ENCODE data around the gene SEMA3F.

GRCh38 chr3:50230794-50231125 lies 75.6 kb downstream of the SEMA3F start:
- TF ChIP-seq REST (IDR thresholded peaks at IDR 0.05; ENCODE audit: insufficient replicate concordance, low read depth), result no peak
- no peak for TF ChIP-seq CTCF (IDR thresholded peaks at IDR 0.05; ENCODE audit: insufficient read depth, low read length)
